Suprapubic skin (tissue), 4 donors: ENCODE measurements around the gene CENPW. TPM values are rescaled to one million over a fixed set of nuclear protein-coding genes. Genes with fewer than 3 reads are reported as not detected.

ENCODE experiments used
- DNase-seq, 2 donors: peaks; one replicate each; pipeline ENCODE4 v3.0.0-alpha.2; 2019; ENCODE audit warnings: low spot score in 2 of 2
- H3K27ac ChIP-seq: fragments of 200-600 bp; sonication (generic); one replicate; pipeline ENCODE4 v1.5.1; 2019
- H3K27me3 ChIP-seq: fragments of 200-600 bp; sonication (generic); one replicate; pipeline ENCODE4 v1.5.1; 2019
- H3K36me3 ChIP-seq: fragments of 200-600 bp; sonication (generic); one replicate; pipeline ENCODE4 v1.5.1; 2019
- H3K4me1 ChIP-seq: fragments of 200-600 bp; sonication (generic); one replicate; pipeline ENCODE4 v1.5.1; 2019
- H3K4me3 ChIP-seq: fragments of 200-600 bp; sonication (generic); one replicate; pipeline ENCODE4 v1.5.1; 2019; ENCODE audit warnings: mild to moderate bottlenecking
- H3K9me3 ChIP-seq: fragments of 200-600 bp; sonication (generic); one replicate; pipeline ENCODE4 v1.5.1; 2019
- CTCF ChIP-seq, 2 donors: fragments of 200-600 bp in 1 of 2; fragments of 450-650 bp in 1 of 2; sonication (generic) in 1 of 2; IDR thresholded peaks; one replicate each; pipeline ENCODE4 v1.5.1; 2016 to 2019; ENCODE audit warnings: antibody characterized with exemption in 2 of 2, mild to moderate bottlenecking in 1 of 2, moderate library complexity in 1 of 2
- EP300 ChIP-seq: sonication (generic); formaldehyde crosslinking; IDR thresholded peaks from one replicate; pipeline ENCODE4 v1.6.1; 2017; ENCODE audit warnings: antibody characterized with exemption
- POLR2A ChIP-seq, 2 donors: fragments of 450-650 bp; IDR thresholded peaks; one replicate each; pipeline ENCODE4 v1.6.1; 2017; ENCODE audit warnings: antibody characterized with exemption in 2 of 2, mild to moderate bottlenecking in 2 of 2, moderate library complexity in 2 of 2
- POLR2AphosphoS5 ChIP-seq, 3 donors: sonication (generic); formaldehyde crosslinking; IDR thresholded peaks; one replicate each; pipeline ENCODE4 v1.6.1; 2017; ENCODE audit warnings: antibody characterized with exemption in 3 of 3
- WGBS: methylation state at CpG from one replicate; pipeline ENCODE4 v1.1.5; 2018; 5-methylcytosine and 5-hydroxymethylcytosine counted together
- total RNA-seq, 4 donors: library from RNA; depleted of rRNA; stranded (reverse); fragments of >200 nt; gene quantifications; one replicate each; pipeline ENCODE4 v1.1.0, GENCODE V29; 2016

The CENPW gene
- 1 to 10 TPM in 1 of 4 donors, not detected in 3; 1.1 TPM for total RNA-seq

- Histone ChIP-seq H3K4me1 (peaks cover 23% of the 10 kb centered on the region), H3K27ac (peak within 1 kb of the TSS; percentile 14), H3K9me3 (no peaks in the 10 kb centered on the region), H3K27me3 (no peaks in the 10 kb centered on the region), H3K4me3 (peak within 1 kb of the TSS; percentile 84), H3K36me3 (no peaks in the 10 kb centered on the region)
- TF ChIP-seq CTCF (IDR thresholded peaks at IDR 0.05) (no peak), POLR2AphosphoS5 (IDR thresholded peaks at IDR 0.05) (peak in 1 of 3 donors; percentile 78), POLR2A (IDR thresholded peaks at IDR 0.05) (no peak)
- peak; percentile 88 to 96 for DNase-seq
- WGBS: 3% methylated on average over 39 of the region's 46 CpGs
Observed at GRCh38 chr6:126339796-126340609, at the start of gene CENPW. TSS of gene CENPW (plus strand) at chr6:126340115. CDS start at chr6:126340274, 159 bp downstream.

GRCh38 chr6:126293891-126294524 lies 45.9 kb upstream of the CENPW start:
- H3K27ac ChIP-seq: no peak overlapping the region
- H3K27me3 ChIP-seq: no peaks in the 10 kb centered on the region
- no peaks in the 10 kb centered on the region for H3K9me3 ChIP-seq
- no peaks in the 10 kb centered on the region for H3K4me1 ChIP-seq
- no peak overlapping the region for H3K4me3 ChIP-seq
- TF ChIP-seq CTCF (IDR thresholded peaks at IDR 0.05) (no peak), EP300 (no peak), POLR2AphosphoS5 (IDR thresholded peaks at IDR 0.05) (no peak), POLR2A (IDR thresholded peaks at IDR 0.05) (no peak)
- H3K36me3 ChIP-seq: no peaks in the 10 kb centered on the region
- DNase-seq: no peak

GRCh38 chr6:126300126-126300525 lies 39.8 kb upstream of the CENPW start:
- H3K36me3 ChIP-seq: no peaks in the 10 kb centered on the region
- no peaks in the 10 kb centered on the region for H3K27me3 ChIP-seq
- no peaks in the 10 kb centered on the region for H3K9me3 ChIP-seq
- TF ChIP-seq POLR2A (IDR thresholded peaks at IDR 0.05): no peak
- TF ChIP-seq CTCF (IDR thresholded peaks at IDR 0.05): no peak
- TF ChIP-seq POLR2AphosphoS5 (IDR thresholded peaks at IDR 0.05): no peak
- TF ChIP-seq EP300: no peak
- WGBS: 71% methylated on average over 3 of the region's 3 CpGs
- no peak for DNase-seq
- H3K4me1 ChIP-seq: no peaks in the 10 kb centered on the region
- no peak overlapping the region for H3K27ac ChIP-seq
- no peak overlapping the region for H3K4me3 ChIP-seq

- no peak for DNase-seq
- Histone ChIP-seq H3K27me3 (no peaks in the 10 kb centered on the region), H3K9me3 (no peaks in the 10 kb centered on the region), H3K4me3 (no peak overlapping the region), H3K4me1 (no peaks in the 10 kb centered on the region), H3K27ac (no peak overlapping the region), H3K36me3 (no peaks in the 10 kb centered on the region)
- TF ChIP-seq POLR2AphosphoS5 (IDR thresholded peaks at IDR 0.05) (no peak), EP300 (no peak), POLR2A (IDR thresholded peaks at IDR 0.05) (no peak), CTCF (IDR thresholded peaks at IDR 0.05) (no peak)
Observed at GRCh38 chr6:126300735-126301134, 39.2 kb upstream of the CENPW start.

GRCh38 chr6:126302191-126302590 lies 37.7 kb upstream of the CENPW start:
- TF ChIP-seq POLR2A (IDR thresholded peaks at IDR 0.05) (no peak), CTCF (IDR thresholded peaks at IDR 0.05) (no peak), EP300 (no peak), POLR2AphosphoS5 (IDR thresholded peaks at IDR 0.05) (no peak)
- Histone ChIP-seq H3K9me3 (no peaks in the 10 kb centered on the region), H3K4me1 (no peaks in the 10 kb centered on the region), H3K27me3 (no peaks in the 10 kb centered on the region), H3K36me3 (no peaks in the 10 kb centered on the region), H3K4me3 (no peak overlapping the region), H3K27ac (no peak overlapping the region)
- no peak for DNase-seq
